NOMO-1 (cell line): Measurements from ENCODE around the gene GPC5.
"Not testable (repeated sequence)": the region's sequence is repeated elsewhere in the genome, so short reads cannot be mapped to it uniquely, and the experiment has no call there.

Source experiments
- DNase-seq, 2 experiments: peaks; one replicate each; lab custom pipeline; 2025; ENCODE audit not compliant: unreplicated experiment in 2 of 2; lab: John Stamatoyannopoulos, UW

GPC5 gene

GRCh38 chr13:92407858-92408257, 1009.4 kb downstream of the GPC5 start:
- no peak for DNase-seq

GRCh38 chr13:92412481-92412880, 1014.1 kb downstream of the GPC5 start:
- no peak for DNase-seq

GRCh38 chr13:92412996-92413395, 1014.6 kb downstream of the GPC5 start:
- no peak for DNase-seq

- DNase-seq, result no peak
Measured at GRCh38 chr13:92413452-92413851, 1015.0 kb downstream of the GPC5 start.

GRCh38 chr13:92414851-92415250, 1016.4 kb downstream of the GPC5 start:
- no peak for DNase-seq

- DNase-seq, result no peak
Measured at GRCh38 chr13:92415781-92416180, 1017.4 kb downstream of the GPC5 start.

GRCh38 chr13:92418818-92419412, 1020.5 kb downstream of the GPC5 start:
- no peak for DNase-seq

- no peak for DNase-seq
Measured at GRCh38 chr13:92429231-92429630, 1030.8 kb downstream of the GPC5 start.

- no peak for DNase-seq
Measured at GRCh38 chr13:92433386-92433785, 1035.0 kb downstream of the GPC5 start.

GRCh38 chr13:92433963-92434362, 1035.5 kb downstream of the GPC5 start:
- no peak for DNase-seq

GRCh38 chr13:92436924-92437323, 1038.5 kb downstream of the GPC5 start:
- DNase-seq, result no peak

GRCh38 chr13:92444244-92444643, 1045.8 kb downstream of the GPC5 start:
- DNase-seq, result no peak

GRCh38 chr13:92451060-92451459, 1052.6 kb downstream of the GPC5 start:
- no peak for DNase-seq

- DNase-seq, result no peak
Measured at GRCh38 chr13:92452840-92453239, 1054.4 kb downstream of the GPC5 start.

- no peak for DNase-seq
Measured at GRCh38 chr13:92459306-92459705, 1060.9 kb downstream of the GPC5 start.

GRCh38 chr13:92460479-92460878, 1062.1 kb downstream of the GPC5 start:
- DNase-seq, result no peak

- no peak for DNase-seq
Measured at GRCh38 chr13:92461402-92461801, 1063.0 kb downstream of the GPC5 start.

GRCh38 chr13:92461831-92462230, 1063.4 kb downstream of the GPC5 start:
- no peak for DNase-seq

GRCh38 chr13:92463134-92463533, 1064.7 kb downstream of the GPC5 start:
- no peak for DNase-seq

- DNase-seq, result no peak
Measured at GRCh38 chr13:92473765-92474475, 1075.5 kb downstream of the GPC5 start.

- DNase-seq, result no peak
Measured at GRCh38 chr13:92480387-92480786, 1082.0 kb downstream of the GPC5 start.

- DNase-seq, result not testable (repeated sequence)
Measured at GRCh38 chr13:92482790-92483189, 1084.4 kb downstream of the GPC5 start.

- no peak for DNase-seq
Measured at GRCh38 chr13:92483894-92484293, 1085.5 kb downstream of the GPC5 start.
